Thymus (tissue), 11 donors: ENCODE results near the gene VPS25. TPM values are rescaled to one million over a fixed set of nuclear protein-coding genes. Genes with fewer than 3 reads are reported as not detected.
A peak's percentile ranks its signal among the peaks of the same experiment; 100 is the strongest.

Experiments
- DNase-seq, 9 donors: peaks; one replicate each; pipeline ENCODE4 v3.0.0-alpha.2; 2013; ENCODE audit warnings: low spot score in 9 of 9, low read depth in 6 of 9, missing footprints in 1 of 9
- H3K27ac ChIP-seq, 2 donors: one replicate each; pipeline ENCODE4 v1.5.1; 2013; ENCODE audit warnings: control low read depth in 1 of 2, low read depth in 1 of 2, low read length in 1 of 2, mild to moderate bottlenecking in 1 of 2, moderate library complexity in 1 of 2
- H3K27me3 ChIP-seq, 2 donors: one replicate each; pipeline ENCODE4 v1.5.1; 2013; ENCODE audit warnings: low read length in 1 of 2; ENCODE audit not compliant: control insufficient read depth in 2 of 2, insufficient read depth in 1 of 2
- H3K36me3 ChIP-seq, 2 donors: one replicate each; pipeline ENCODE4 v1.5.1; 2013; ENCODE audit warnings: low read length in 1 of 2, mild to moderate bottlenecking in 1 of 2, moderate library complexity in 1 of 2; ENCODE audit not compliant: control insufficient read depth in 2 of 2, insufficient read depth in 2 of 2
- H3K4me1 ChIP-seq, 2 donors: one replicate each; pipeline ENCODE4 v1.5.1; 2013; ENCODE audit warnings: low read length in 2 of 2; ENCODE audit not compliant: control insufficient read depth in 2 of 2, insufficient read depth in 2 of 2
- H3K4me3 ChIP-seq, 2 donors: one replicate each; pipeline ENCODE4 v1.5.1; 2013; ENCODE audit warnings: low read length in 2 of 2, control low read depth in 1 of 2, mild to moderate bottlenecking in 1 of 2
- H3K9me3 ChIP-seq, 2 donors: one replicate each; pipeline ENCODE4 v1.5.1; 2013; ENCODE audit warnings: low read length in 1 of 2, mild to moderate bottlenecking in 1 of 2; ENCODE audit not compliant: control insufficient read depth in 2 of 2, insufficient read depth in 1 of 2
- WGBS: extraction: QIAGEN DNeasy Blood & Tissue Kit; methylation state at CpG from one replicate; pipeline ENCODE4 v1.1.7; 2013; 5-methylcytosine and 5-hydroxymethylcytosine counted together
- polyA plus RNA-seq: library from polyadenylated mRNA; stranded (reverse); fragments of 200-250 nt; gene quantifications from one replicate; pipeline ENCODE4 v1.2.3, GENCODE V29; 2013
- total RNA-seq: library from RNA; stranded (reverse); fragments of 120-200 nt; gene quantifications from one replicate; pipeline ENCODE4 v1.2.4, GENCODE V29; 2013
- donor health status: healthy.

The VPS25 gene
- total and polyA plus RNA-seq, 2 donors = 58.3 to 75.0 TPM

DNA sequence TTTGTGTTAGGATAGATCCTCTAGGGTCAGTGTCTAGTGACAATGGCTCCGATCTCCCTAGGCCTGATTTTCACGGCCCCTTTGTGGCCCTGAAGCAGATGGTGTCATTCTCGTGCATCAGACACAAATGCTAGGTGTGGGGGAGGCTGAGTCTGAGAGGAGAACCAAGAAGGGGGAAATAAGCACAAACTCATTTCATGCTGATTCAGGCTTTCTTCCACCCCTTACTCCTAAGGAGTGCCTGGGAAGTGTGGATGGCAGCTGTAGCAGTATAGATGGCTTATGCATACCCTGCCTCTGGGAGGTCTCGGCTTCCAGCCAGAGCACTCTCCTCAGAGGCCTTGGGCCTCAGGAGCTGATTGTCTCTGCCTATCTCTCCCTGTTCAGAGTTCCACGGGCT lies 5.3 kb downstream of the VPS25 start:
- peaks cover 9 to 16% of the 10 kb centered on the region in 2 donors for H3K4me1 ChIP-seq
- DNase-seq = no peak
- 98% methylated on average over 5 of the region's 5 CpGs for WGBS

DNA sequence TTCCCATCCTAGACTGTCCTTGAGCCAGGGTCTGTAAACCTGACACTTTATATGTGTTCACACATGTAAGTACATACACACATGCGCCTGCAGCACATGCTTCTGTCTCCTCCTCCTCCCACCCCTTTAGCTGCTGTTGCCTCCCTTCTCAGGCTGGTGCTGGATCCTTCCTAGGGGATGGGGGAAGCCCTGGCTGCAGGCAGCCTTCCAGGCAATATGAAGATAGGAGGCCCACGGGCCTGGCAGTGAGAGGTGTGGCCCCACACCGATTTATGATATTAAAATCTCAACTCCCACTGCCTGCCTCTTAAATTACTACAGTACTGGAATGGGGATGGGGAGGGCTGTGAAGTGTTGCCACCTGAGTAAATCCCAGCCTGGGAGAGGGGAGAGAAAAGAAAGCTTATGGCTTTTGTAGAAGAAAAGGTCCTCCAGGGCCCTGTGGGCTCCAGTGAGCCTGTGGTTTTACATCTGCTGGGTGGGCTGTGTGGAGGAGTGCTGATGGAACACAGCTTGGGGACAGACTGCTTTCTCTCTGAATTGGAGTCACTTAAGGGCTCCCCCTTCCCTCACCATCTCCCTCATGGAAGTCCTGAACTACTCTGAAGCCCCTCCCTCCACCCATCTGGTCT lies 6.2 kb downstream of the VPS25 start:
- Histone ChIP-seq H3K27me3 (peaks cover 41 to 52% of the 10 kb centered on the region in 2 donors), H3K36me3 (peaks cover 25 to 41% of the 10 kb centered on the region in 2 donors), H3K27ac (no peak overlapping the region), H3K4me1 (peaks cover 1 to 8% of the 10 kb centered on the region in 2 donors), H3K9me3 (peaks cover 0 to 15% of the 10 kb centered on the region in 2 donors), H3K4me3 (no peak overlapping the region)
- no peak for DNase-seq
- 91% methylated on average over 3 of the region's 3 CpGs for WGBS

More for the DNA sequence above, 5.3 kb downstream of the VPS25 start:
- Histone ChIP-seq H3K27ac (no peak overlapping the region), H3K9me3 (peaks cover 0 to 6% of the 10 kb centered on the region in 2 donors), H3K27me3 (peaks cover 33 to 44% of the 10 kb centered on the region in 2 donors), H3K36me3 (peaks cover 25 to 41% of the 10 kb centered on the region in 2 donors), H3K4me3 (no peak overlapping the region)

DNA sequence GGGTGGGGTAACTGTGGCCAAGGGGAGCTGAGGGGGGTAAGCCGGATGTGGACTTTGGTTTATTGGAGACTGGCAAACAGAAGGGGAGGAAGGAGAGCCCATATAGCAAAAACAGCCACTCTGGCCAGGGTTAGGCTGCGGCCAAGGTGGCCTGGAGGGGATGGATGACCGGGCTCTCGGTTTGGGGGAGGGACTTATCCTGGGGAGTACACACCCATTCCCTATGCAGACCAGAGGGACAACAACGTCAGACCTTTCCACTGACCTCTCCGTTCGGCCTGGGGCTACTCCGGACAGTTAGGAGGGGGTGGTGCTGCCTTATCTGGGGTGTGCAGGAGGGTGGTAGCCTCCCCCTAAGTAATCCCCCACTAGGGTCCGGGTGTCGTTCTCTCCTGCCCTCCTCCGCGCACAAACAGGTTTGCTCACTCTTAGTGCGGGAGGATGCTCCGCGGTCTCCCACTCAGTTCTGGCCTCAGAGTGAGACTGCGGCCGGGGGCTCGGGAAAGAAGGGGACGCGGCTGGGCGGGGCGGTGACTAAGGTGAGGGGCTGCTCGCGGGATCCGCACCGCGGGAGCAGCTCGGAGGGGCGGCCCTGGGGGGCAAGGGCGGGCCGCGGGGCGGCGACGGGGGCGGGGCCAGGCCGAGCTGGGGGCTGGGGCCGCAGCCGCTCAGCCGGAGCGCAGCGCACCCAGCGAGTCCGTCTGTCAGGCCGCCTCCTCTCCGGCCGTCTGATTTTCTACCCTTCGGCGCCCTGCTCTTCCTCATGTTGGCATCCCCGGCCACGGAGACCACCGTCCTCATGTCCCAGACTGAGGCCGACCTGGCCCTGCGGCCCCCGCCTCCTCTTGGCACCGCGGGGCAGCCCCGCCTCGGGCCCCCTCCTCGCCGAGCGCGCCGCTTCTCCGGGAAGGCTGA lies 6.9 kb downstream of the VPS25 start, which contains the start of gene WNK4:
Gene WNK4, plus strand, starts transcription at position 675 of the 915 bp plus-strand sequence. Its CDS starts 89 bp downstream, at position 764.
- peaks cover 25 to 38% of the 10 kb centered on the region in 2 donors for H3K36me3 ChIP-seq
- H3K27me3 ChIP-seq = peaks cover 48 to 60% of the 10 kb centered on the region in 2 donors

DNA sequence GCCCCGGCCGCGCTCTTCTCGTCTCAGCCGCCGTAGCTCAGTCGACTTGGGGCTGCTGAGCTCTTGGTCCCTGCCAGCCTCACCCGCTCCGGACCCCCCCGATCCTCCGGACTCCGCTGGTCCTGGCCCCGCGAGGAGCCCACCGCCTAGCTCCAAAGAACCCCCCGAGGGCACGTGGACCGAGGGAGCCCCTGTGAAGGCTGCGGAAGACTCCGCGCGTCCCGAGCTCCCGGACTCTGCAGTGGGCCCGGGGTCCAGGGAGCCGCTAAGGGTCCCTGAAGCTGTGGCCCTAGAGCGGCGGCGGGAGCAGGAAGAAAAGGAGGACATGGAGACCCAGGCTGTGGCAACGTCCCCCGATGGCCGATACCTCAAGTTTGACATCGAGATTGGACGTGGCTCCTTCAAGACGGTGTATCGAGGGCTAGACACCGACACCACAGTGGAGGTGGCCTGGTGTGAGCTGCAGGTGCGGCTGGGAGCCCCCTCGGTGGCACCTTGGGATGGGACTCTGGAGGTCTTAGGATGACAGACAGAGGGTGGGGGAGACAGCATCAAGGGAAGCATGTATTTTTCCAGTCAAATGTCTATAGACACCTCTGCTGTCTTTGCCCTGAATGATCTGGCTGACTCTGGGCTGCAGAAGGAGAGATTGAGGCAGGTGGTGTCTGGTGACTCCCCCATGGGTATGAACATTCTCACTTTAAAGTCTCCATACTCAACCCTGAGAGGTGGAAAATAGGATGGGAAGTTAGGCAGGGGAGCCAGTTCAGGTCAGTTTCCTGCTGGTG lies 7.8 kb downstream of the VPS25 start:
- 10% methylated on average over 39 of the region's 39 CpGs for WGBS
- H3K27me3 ChIP-seq = peaks cover 56 to 68% of the 10 kb centered on the region in 2 donors
- peaks cover 21 to 29% of the 10 kb centered on the region in 2 donors for H3K36me3 ChIP-seq
- H3K9me3 ChIP-seq = peaks cover 0 to 22% of the 10 kb centered on the region in 2 donors
- peak overlapping the region in 1 of 2 donors; percentile 24 for H3K4me3 ChIP-seq
- DNase-seq = no peak
- H3K27ac ChIP-seq = no peak overlapping the region
- peaks cover 0 to 8% of the 10 kb centered on the region in 2 donors for H3K4me1 ChIP-seq

More for the DNA sequence above, 6.9 kb downstream of the VPS25 start, which contains the start of gene WNK4:
- peak within 1 kb of the TSS in 1 of 2 donors; percentile 24 for H3K4me3 ChIP-seq
- no peak for DNase-seq
- peaks cover 0 to 19% of the 10 kb centered on the region in 2 donors for H3K9me3 ChIP-seq
- H3K27ac ChIP-seq = no peak within 1 kb of the TSS
- H3K4me1 ChIP-seq = peaks cover 0 to 8% of the 10 kb centered on the region in 2 donors
- 23% methylated on average over 65 of the region's 65 CpGs for WGBS

DNA sequence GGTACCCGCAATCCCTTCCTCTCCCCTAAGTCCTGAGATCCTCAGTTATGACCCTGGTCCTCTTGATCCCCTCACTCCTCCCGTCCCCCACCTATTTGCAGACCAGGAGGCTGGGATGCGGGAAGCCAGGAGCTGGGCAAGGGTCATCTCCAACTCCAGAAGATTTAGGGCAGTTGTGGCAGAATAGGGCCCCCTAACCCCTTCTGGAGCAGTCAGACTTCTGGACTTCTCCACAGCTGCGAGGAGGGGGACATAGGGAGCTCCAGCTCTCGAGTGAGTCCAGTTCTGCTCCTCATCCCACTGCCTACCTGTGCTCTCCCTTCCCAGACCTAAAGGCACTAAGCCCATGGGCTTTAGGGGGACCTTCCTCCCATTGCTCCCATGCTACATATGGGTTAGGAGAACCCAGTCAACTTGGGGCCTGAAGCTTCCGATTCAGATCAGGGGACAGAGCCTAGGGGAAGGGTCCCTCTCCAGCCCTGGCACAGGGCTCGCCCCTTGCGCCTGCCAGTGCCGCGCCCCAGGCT lies 8.5 kb downstream of the VPS25 start:
- no peak overlapping the region for H3K4me3 ChIP-seq
- no peak for DNase-seq
- H3K4me1 ChIP-seq = peaks cover 0 to 8% of the 10 kb centered on the region in 2 donors
- H3K36me3 ChIP-seq = peaks cover 21 to 25% of the 10 kb centered on the region in 2 donors
- peaks cover 0 to 22% of the 10 kb centered on the region in 2 donors for H3K9me3 ChIP-seq
- H3K27me3 ChIP-seq = peaks cover 63 to 75% of the 10 kb centered on the region in 2 donors
- no peak overlapping the region for H3K27ac ChIP-seq
- WGBS = 49% methylated on average over 10 of the region's 10 CpGs

DNA sequence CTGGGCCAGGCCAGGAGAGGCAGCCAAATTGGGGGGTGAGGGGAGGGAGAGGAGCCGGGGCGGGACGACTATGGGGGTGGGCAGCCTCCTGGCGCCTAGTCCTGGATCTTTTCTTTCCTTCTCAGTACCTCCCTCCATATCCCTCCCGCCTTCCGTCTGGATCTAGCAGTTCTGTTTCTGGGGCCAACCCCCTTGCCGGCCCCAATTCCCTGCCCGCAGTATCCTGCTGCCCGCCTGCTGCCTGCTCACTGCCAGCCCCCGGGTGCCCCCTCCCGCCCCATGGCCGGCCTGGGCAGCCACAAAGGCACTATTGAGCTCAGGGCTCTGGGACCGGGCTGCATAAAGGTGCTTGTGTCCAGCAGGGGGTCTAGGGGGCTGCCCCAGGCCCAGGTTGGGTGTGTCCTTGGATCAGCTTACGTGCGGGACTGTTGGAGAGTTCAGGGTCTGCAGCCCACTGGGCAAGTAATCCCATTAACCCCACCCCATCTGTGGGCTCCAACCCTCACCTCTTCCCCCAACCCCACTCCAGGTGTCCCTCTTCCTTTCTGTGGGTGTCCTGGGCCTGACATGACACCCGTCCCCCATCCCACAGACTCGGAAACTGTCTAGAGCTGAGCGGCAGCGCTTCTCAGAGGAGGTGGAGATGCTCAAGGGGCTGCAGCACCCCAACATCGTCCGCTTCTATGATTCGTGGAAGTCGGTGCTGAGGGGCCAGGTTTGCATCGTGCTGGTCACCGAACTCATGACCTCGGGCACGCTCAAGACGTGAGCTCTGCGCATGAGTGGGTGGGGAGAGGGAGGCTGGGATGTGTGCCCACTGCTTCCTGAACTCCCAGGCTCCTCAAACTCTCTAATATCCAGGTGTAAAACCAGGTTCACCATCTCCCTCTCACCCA lies 9.2 kb downstream of the VPS25 start:
- WGBS = 24% methylated on average over 29 of the region's 29 CpGs
- Histone ChIP-seq H3K27me3 (peaks cover 64 to 82% of the 10 kb centered on the region in 2 donors), H3K36me3 (peaks cover 20 to 21% of the 10 kb centered on the region in 2 donors), H3K27ac (no peak overlapping the region), H3K4me3 (no peak overlapping the region), H3K4me1 (peaks cover 0 to 8% of the 10 kb centered on the region in 2 donors), H3K9me3 (peaks cover 0 to 22% of the 10 kb centered on the region in 2 donors)
- DNase-seq = no peak

DNA sequence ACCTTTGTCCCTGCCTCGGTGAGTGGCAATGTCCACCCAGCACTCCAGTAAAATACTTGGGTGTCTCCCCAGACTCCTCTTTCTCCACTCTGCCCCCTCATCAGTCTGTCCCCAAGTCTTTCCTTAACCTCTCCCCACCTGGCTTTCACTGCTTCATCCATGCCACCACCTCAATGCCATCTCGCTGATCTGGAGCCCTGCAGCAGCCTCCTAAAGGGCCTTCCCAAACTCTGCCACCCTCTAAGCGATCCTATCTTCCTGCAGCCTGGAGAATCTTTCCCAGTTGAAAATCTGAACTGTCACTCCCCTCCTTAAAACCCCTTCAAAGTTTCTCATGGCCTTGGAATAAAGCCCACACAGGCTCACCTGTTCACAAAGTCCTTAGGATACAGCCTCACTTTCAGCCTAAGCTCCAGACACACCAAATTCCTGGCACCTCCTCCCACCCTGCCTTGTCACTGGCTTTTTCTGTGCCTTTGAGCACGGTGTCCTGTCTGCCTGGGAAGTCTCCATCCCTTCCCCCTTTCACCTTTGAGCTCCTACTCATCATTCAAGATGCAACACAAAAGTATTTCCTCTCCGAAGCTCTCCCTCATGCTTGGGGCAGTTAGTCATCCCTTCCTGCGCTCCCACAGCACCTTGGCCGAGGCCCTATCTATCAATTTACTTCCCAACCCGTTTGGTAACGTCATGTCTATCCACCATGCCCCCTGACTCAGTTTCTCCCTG lies 10.0 kb downstream of the VPS25 start:
- WGBS = 29% methylated on average over 9 of the region's 9 CpGs
- peaks cover 0 to 22% of the 10 kb centered on the region in 2 donors for H3K9me3 ChIP-seq
- H3K27ac ChIP-seq = no peak overlapping the region
- no peak for DNase-seq
- peaks cover 0 to 8% of the 10 kb centered on the region in 2 donors for H3K4me1 ChIP-seq
- peaks cover 64 to 90% of the 10 kb centered on the region in 2 donors for H3K27me3 ChIP-seq
- peaks cover 12 to 14% of the 10 kb centered on the region in 2 donors for H3K36me3 ChIP-seq
- no peak overlapping the region for H3K4me3 ChIP-seq
